SU-DHL-6 (cell line): Measurements from ENCODE around the gene MMP11.

Source experiments
- H2AFZ ChIP-seq: fragments of 200-600 bp; sonication (generic); 2 replicates; pipeline ENCODE4 v1.6.1; 2014; ENCODE audit warnings: low read depth, mild to moderate bottlenecking, moderate library complexity, mixed read lengths, antibody characterized with exemption, low read length; ENCODE audit not compliant: severe bottlenecking
- H3F3A ChIP-seq: fragments of 200-600 bp; shearing (Covaris generic); 2 replicates; pipeline ENCODE4 v1.6.0; 2016; ENCODE audit warnings: antibody characterized with exemption, mild to moderate bottlenecking; ENCODE audit not compliant: insufficient read depth
- H3K27ac ChIP-seq: fragments of 200-600 bp; sonication (generic); 2 replicates; pipeline ENCODE4 v1.5.1; 2016; ENCODE audit warnings: low read depth, mild to moderate bottlenecking, low read length, moderate library complexity, mixed read lengths
- H3K27me3 ChIP-seq: fragments of 200-600 bp; sonication (generic), shearing (Covaris generic); 2 replicates; pipeline ENCODE4 v1.6.0; 2014; ENCODE audit warnings: mild to moderate bottlenecking, low read length
- H3K36me3 ChIP-seq: fragments of 200-600 bp; sonication (generic); 2 replicates; pipeline ENCODE4 v1.6.1; 2014; ENCODE audit warnings: mild to moderate bottlenecking, low read length, mixed read lengths
- H3K4me2 ChIP-seq: fragments of 300-600, 200-600 bp; shearing (Covaris generic), sonication (generic); 2 replicates; pipeline ENCODE4 v1.6.0; 2014; ENCODE audit warnings: low read length, low read depth, mild to moderate bottlenecking; ENCODE audit not compliant: poor library complexity, severe bottlenecking
- H3K4me3 ChIP-seq: fragments of 200-600 bp; sonication (generic); 2 replicates; pipeline ENCODE4 v1.5.1; 2014; ENCODE audit warnings: antibody characterized with exemption, low read length, mild to moderate bottlenecking, mixed read lengths; ENCODE audit not compliant: insufficient read depth, poor library complexity, severe bottlenecking
- H3K79me2 ChIP-seq: fragments of 200-600 bp; sonication (generic); 2 replicates; pipeline ENCODE4 v1.6.1; 2014; ENCODE audit warnings: mild to moderate bottlenecking, low read length, moderate library complexity; ENCODE audit not compliant: insufficient read depth
- H3K9ac ChIP-seq: fragments of 200-600 bp; sonication (generic); 2 replicates; pipeline ENCODE4 v1.7.0; 2014; ENCODE audit warnings: mild to moderate bottlenecking, low read length
- H3K9me2 ChIP-seq: fragments of 200-600 bp; sonication (generic); replicated peaks from 2 replicates; pipeline ENCODE4 v1.6.1; 2014; ENCODE audit warnings: low read length; ENCODE audit not compliant: insufficient read depth
- H3K9me3 ChIP-seq: fragments of 200-600 bp; sonication (generic); 2 replicates; pipeline ENCODE4 v1.6.1; 2014; ENCODE audit warnings: low read length, mixed read lengths; ENCODE audit not compliant: insufficient read depth
- H4K20me1 ChIP-seq: fragments of 200-600 bp; sonication (generic); 2 replicates; pipeline ENCODE4 v1.6.1; 2014; ENCODE audit warnings: low read depth, mild to moderate bottlenecking, antibody characterized with exemption, low read length, moderate library complexity, mixed read lengths
- CTCF ChIP-seq: fragments of 200-600 bp; sonication (generic); IDR thresholded peaks from one replicate; pipeline ENCODE4 v1.5.1; 2017; ENCODE audit warnings: antibody characterized with exemption, mild to moderate bottlenecking, low read length, moderate library complexity; ENCODE audit not compliant: insufficient read depth, poor library complexity, severe bottlenecking
- EZH2phosphoT487 ChIP-seq: fragments of 200-600 bp; sonication (generic), shearing (Covaris generic); conservative IDR thresholded peaks from 2 replicates; pipeline ENCODE4 v1.6.1; 2018; ENCODE audit warnings: mild to moderate bottlenecking, antibody characterized with exemption, low read length, moderate library complexity, mixed read lengths

Gene MMP11

GRCh38 chr22:23820748-23821211 is 48.1 kb downstream of the MMP11 start:
- Histone ChIP-seq H3K79me2 (peaks cover 33% of the 10 kb centered on the region), H3K4me3 (no peak overlapping the region), H3K9me3 (no peaks in the 10 kb centered on the region), H3K9ac (no peak overlapping the region), H3K27ac (no peak overlapping the region), H3K36me3 (peaks cover 3% of the 10 kb centered on the region), H3K4me2 (no peak overlapping the region), H2AFZ (no peak overlapping the region), H3K9me2 (no peaks in the 10 kb centered on the region), H4K20me1 (no peaks in the 10 kb centered on the region), H3F3A (0 out of 2 replicates have a peak, but pooled peaks cover 3% of the 10 kb centered on the region), H3K27me3 (no peaks in the 10 kb centered on the region)
- TF ChIP-seq EZH2phosphoT487, result no peak
- no peak for TF ChIP-seq CTCF

DNA sequence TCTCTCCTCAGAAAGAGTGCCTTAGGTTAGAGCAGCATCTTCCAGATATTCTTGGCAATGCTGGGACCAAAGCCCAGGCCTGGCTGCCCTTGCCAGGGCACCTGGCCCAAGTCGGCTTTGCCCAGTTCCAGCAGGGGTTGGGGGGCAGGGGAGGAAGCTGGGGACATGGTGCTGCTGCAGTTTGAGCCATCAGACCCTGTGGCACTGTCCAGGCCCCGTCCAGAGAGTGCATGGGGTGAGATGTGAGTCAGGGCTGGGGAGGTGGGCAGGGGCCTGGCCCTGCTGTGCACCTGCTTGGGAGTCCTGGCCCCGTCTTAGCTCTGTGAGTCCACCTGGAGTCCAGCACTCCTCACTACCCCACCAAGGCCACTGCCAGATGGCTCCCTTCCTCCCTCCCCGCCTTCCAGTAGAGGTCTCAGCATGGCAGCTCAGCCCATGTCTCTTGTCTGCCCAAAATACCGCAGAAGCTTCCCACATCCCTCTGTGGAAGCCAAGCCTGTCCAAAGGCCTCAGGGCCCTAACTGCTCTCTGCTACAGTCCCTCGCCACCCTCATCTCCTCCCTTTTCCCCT is 49.5 kb downstream of the MMP11 start:
- Histone ChIP-seq H3K4me2 (no peak overlapping the region), H2AFZ (no peak overlapping the region), H3F3A (0 out of 2 replicates have a peak, but pooled peaks cover 3% of the 10 kb centered on the region), H4K20me1 (no peaks in the 10 kb centered on the region), H3K36me3 (peaks cover 3% of the 10 kb centered on the region), H3K9me3 (no peaks in the 10 kb centered on the region), H3K4me3 (no peak overlapping the region), H3K79me2 (peaks cover 23% of the 10 kb centered on the region), H3K9ac (no peak overlapping the region), H3K27me3 (no peaks in the 10 kb centered on the region), H3K27ac (no peak overlapping the region), H3K9me2 (no peaks in the 10 kb centered on the region)
- TF ChIP-seq EZH2phosphoT487 (no peak), CTCF (no peak)

- no peak for TF ChIP-seq CTCF
- TF ChIP-seq EZH2phosphoT487, result no peak
- H3K27me3 ChIP-seq, result no peaks in the 10 kb centered on the region
- no peak overlapping the region for H3K4me3 ChIP-seq
- no peaks in the 10 kb centered on the region for H3K9me2 ChIP-seq
- peaks cover 24% of the 10 kb centered on the region for H3K79me2 ChIP-seq
- no peak overlapping the region for H3K4me2 ChIP-seq
- no peak overlapping the region for H2AFZ ChIP-seq
- 0 out of 2 replicates have a peak, but pooled peaks cover 2% of the 10 kb centered on the region for H3F3A ChIP-seq
- no peaks in the 10 kb centered on the region for H4K20me1 ChIP-seq
- peaks cover 2% of the 10 kb centered on the region for H3K36me3 ChIP-seq
- H3K9ac ChIP-seq, result no peak overlapping the region
- H3K27ac ChIP-seq, result no peak overlapping the region
- H3K9me3 ChIP-seq, result no peaks in the 10 kb centered on the region
These were observed 50.7 kb downstream of the MMP11 start for GRCh38 chr22:23823331-23823791.
